HAP-1 (cell line): Measurements from ENCODE around the gene NPLOC4.
A peak's percentile ranks its signal among the peaks of the same experiment; 100 is the strongest.

ENCODE experiments used
- DNase-seq, 2 experiments: peaks; one replicate each; pipeline ENCODE4 v3.0.0-alpha.2; 2016 to 2020; ENCODE audit warnings: low spot score in 2 of 2
- H3K27me3 ChIP-seq: fragments of 250-450 bp; sonication (Bioruptor Pico); 2 replicates; pipeline ENCODE4 v1.5.1; 2020; ENCODE audit warnings: low read depth, mild to moderate bottlenecking, moderate library complexity
- H3K36me3 ChIP-seq: fragments of 250-450 bp; sonication (Bioruptor Pico); replicated peaks from 2 replicates; pipeline ENCODE4 v1.5.1; 2020; ENCODE audit warnings: mild to moderate bottlenecking
- H3K4me1 ChIP-seq: fragments of 250-450 bp; sonication (Bioruptor Pico); 2 replicates; pipeline ENCODE4 v1.5.1; 2020; ENCODE audit warnings: mild to moderate bottlenecking
- H3K4me3 ChIP-seq: fragments of 250-450 bp; sonication (Bioruptor Pico); 2 replicates; pipeline ENCODE4 v1.5.1; 2020; ENCODE audit warnings: mild to moderate bottlenecking, moderate library complexity
- H3K9me3 ChIP-seq: fragments of 250-450 bp; sonication (Bioruptor Pico); 2 replicates; pipeline ENCODE4 v1.5.1; 2020; ENCODE audit warnings: mild to moderate bottlenecking, moderate library complexity
- in situ Hi-C: fragments of 300-500 bp; cut with MboI; formaldehyde crosslinking; loops from 3 replicates; pipeline ENCODE4 v1.14.3; 2020; ENCODE audit warnings: low sequenced_read_pairs, inconsistent platforms, mixed read lengths

NPLOC4 gene

GRCh38 chr17:81580481-81580880 is 56.4 kb downstream of the NPLOC4 start:
- in situ Hi-C loops: no loop called here
- DNase-seq: no peak
- no peaks in the 10 kb centered on the region for H3K9me3 ChIP-seq
- H3K36me3 ChIP-seq: peaks cover 49% of the 10 kb centered on the region
- H3K4me1 ChIP-seq: peaks cover 18% of the 10 kb centered on the region
- H3K27me3 ChIP-seq: no peaks in the 10 kb centered on the region
- H3K4me3 ChIP-seq: no peak overlapping the region

GRCh38 chr17:81579821-81580321 is 57.0 kb downstream of the NPLOC4 start:
- Histone ChIP-seq H3K4me3 (no peak overlapping the region), H3K36me3 (peaks cover 48% of the 10 kb centered on the region), H3K4me1 (peaks cover 18% of the 10 kb centered on the region), H3K9me3 (no peaks in the 10 kb centered on the region), H3K27me3 (no peaks in the 10 kb centered on the region)
- DNase-seq: no peak
- in situ Hi-C loops: no loop called here

- Histone ChIP-seq H3K4me3 (no peak overlapping the region), H3K4me1 (peaks cover 13% of the 10 kb centered on the region), H3K27me3 (no peaks in the 10 kb centered on the region), H3K36me3 (peaks cover 51% of the 10 kb centered on the region), H3K9me3 (no peaks in the 10 kb centered on the region)
- no peak for DNase-seq
- in situ Hi-C loops: no loop called here
These were observed 57.6 kb downstream of the NPLOC4 start for GRCh38 chr17:81579298-81579697.

GRCh38 chr17:81578561-81579225 is 58.2 kb downstream of the NPLOC4 start:
- in situ Hi-C loops: no loop called here
- DNase-seq: no peak
- Histone ChIP-seq H3K4me3 (no peak overlapping the region), H3K9me3 (no peaks in the 10 kb centered on the region), H3K36me3 (peaks cover 46% of the 10 kb centered on the region), H3K27me3 (no peaks in the 10 kb centered on the region), H3K4me1 (peaks cover 7% of the 10 kb centered on the region)

GRCh38 chr17:81578038-81578441 is 58.9 kb downstream of the NPLOC4 start:
- peaks cover 6% of the 10 kb centered on the region for H3K4me1 ChIP-seq
- no peak overlapping the region for H3K4me3 ChIP-seq
- in situ Hi-C loops: no loop called here
- DNase-seq: no peak
- H3K36me3 ChIP-seq: peaks cover 39% of the 10 kb centered on the region
- H3K27me3 ChIP-seq: no peaks in the 10 kb centered on the region
- H3K9me3 ChIP-seq: no peaks in the 10 kb centered on the region

GRCh38 chr17:81577278-81578000 is 59.5 kb downstream of the NPLOC4 start:
- Histone ChIP-seq H3K36me3 (peaks cover 33% of the 10 kb centered on the region), H3K27me3 (no peaks in the 10 kb centered on the region), H3K4me1 (peaks cover 6% of the 10 kb centered on the region), H3K4me3 (no peak overlapping the region), H3K9me3 (no peaks in the 10 kb centered on the region)
- DNase-seq: peak in 1 of 2 experiments; percentile 51
- in situ Hi-C loops: no loop called here

- no peaks in the 10 kb centered on the region for H3K9me3 ChIP-seq
- no peaks in the 10 kb centered on the region for H3K27me3 ChIP-seq
- peaks cover 6% of the 10 kb centered on the region for H3K4me1 ChIP-seq
- DNase-seq: peak; percentile 52 to 54
- in situ Hi-C loops: no loop called here
- peaks cover 30% of the 10 kb centered on the region for H3K36me3 ChIP-seq
- H3K4me3 ChIP-seq: no peak overlapping the region
These were observed 60.2 kb downstream of the NPLOC4 start for GRCh38 chr17:81576621-81577277.

- in situ Hi-C loops: no loop called here
- no peaks in the 10 kb centered on the region for H3K9me3 ChIP-seq
- H3K36me3 ChIP-seq: peaks cover 34% of the 10 kb centered on the region
- DNase-seq: no peak
- no peak overlapping the region for H3K4me3 ChIP-seq
- H3K4me1 ChIP-seq: peaks cover 6% of the 10 kb centered on the region
- no peaks in the 10 kb centered on the region for H3K27me3 ChIP-seq
These were observed 61.1 kb downstream of the NPLOC4 start for GRCh38 chr17:81575836-81576235.

GRCh38 chr17:81574643-81574956 is 62.3 kb downstream of the NPLOC4 start:
- no peak for DNase-seq
- H3K36me3 ChIP-seq: peaks cover 44% of the 10 kb centered on the region

GRCh38 chr17:81573794-81574642 is 62.9 kb downstream of the NPLOC4 start:
- Histone ChIP-seq H3K4me1 (peaks cover 6% of the 10 kb centered on the region), H3K36me3 (peaks cover 50% of the 10 kb centered on the region), H3K27me3 (no peaks in the 10 kb centered on the region)

More at GRCh38 chr17:81574643-81574956, 62.3 kb downstream of the NPLOC4 start:
- Histone ChIP-seq H3K4me3 (no peak overlapping the region), H3K27me3 (no peaks in the 10 kb centered on the region), H3K9me3 (no peaks in the 10 kb centered on the region), H3K4me1 (peaks cover 6% of the 10 kb centered on the region)
- in situ Hi-C loops: no loop called here

GRCh38 chr17:81572563-81573168 is 64.2 kb downstream of the NPLOC4 start:
- Histone ChIP-seq H3K36me3 (peaks cover 60% of the 10 kb centered on the region), H3K4me3 (no peak overlapping the region), H3K27me3 (no peaks in the 10 kb centered on the region), H3K4me1 (peaks cover 6% of the 10 kb centered on the region), H3K9me3 (no peaks in the 10 kb centered on the region)
- DNase-seq: no peak
- in situ Hi-C loops: no loop called here

More at GRCh38 chr17:81573794-81574642, 62.9 kb downstream of the NPLOC4 start:
- no peaks in the 10 kb centered on the region for H3K9me3 ChIP-seq
- no peak overlapping the region for H3K4me3 ChIP-seq
- DNase-seq: no peak
- in situ Hi-C loops: no loop called here

GRCh38 chr17:81570964-81571363 is 65.9 kb downstream of the NPLOC4 start:
- H3K36me3 ChIP-seq: peaks cover 70% of the 10 kb centered on the region
- no peaks in the 10 kb centered on the region for H3K9me3 ChIP-seq
- no peak for DNase-seq
- in situ Hi-C loops: no loop called here
- no peaks in the 10 kb centered on the region; the same call in 1 of the 2 replicates for H3K4me1 ChIP-seq
- no peak overlapping the region for H3K4me3 ChIP-seq
- H3K27me3 ChIP-seq: no peaks in the 10 kb centered on the region

- no peaks in the 10 kb centered on the region for H3K27me3 ChIP-seq
- no peaks in the 10 kb centered on the region; the same call in 1 of the 2 replicates for H3K4me1 ChIP-seq
- no peak for DNase-seq
- no peaks in the 10 kb centered on the region for H3K9me3 ChIP-seq
- H3K4me3 ChIP-seq: no peak overlapping the region
- peaks cover 72% of the 10 kb centered on the region for H3K36me3 ChIP-seq
- in situ Hi-C loops: no loop called here
These were observed 66.9 kb downstream of the NPLOC4 start for GRCh38 chr17:81569986-81570514.
